Activated naive CD8-positive, alpha-beta T cell treated with anti-CD3 and anti-CD28 coated beads, Interleukin-2, amount 10 ng/mL, durations not matched to agents 7 days and 5 days (primary cell): ENCODE measurements around the gene TCAIM. TPM values are rescaled to one million over a fixed set of nuclear protein-coding genes. Genes with fewer than 3 reads are reported as not detected.
"Not testable (repeated sequence)": the region's sequence is repeated elsewhere in the genome, so short reads cannot be mapped to it uniquely, and the experiment has no call there.

ENCODE experiments used
- ATAC-seq: fragments of 150-1000 bp; cut with Tn5 transposase; one replicate; pipeline ENCODE4 v1.10.0; 2021; ENCODE audit warnings: low read depth, moderate library complexity
- POLR2A ChIA-PET: fragments of 350-600 bp; sonication (Branson Sonifier 250); formaldehyde crosslinking; loops from one replicate; lab custom pipeline; 2021; ENCODE audit warnings: antibody characterized with exemption; lab: Charles Lee
- DNase-seq: peaks from one replicate; pipeline ENCODE4 v3.0.0; 2021
- H3K27ac Mint-ChIP-seq: one replicate; pipeline ENCODE4 v1.8.0; 2022; ENCODE audit warnings: mild to moderate bottlenecking, mixed read lengths
- H3K27me3 Mint-ChIP-seq: one replicate; pipeline ENCODE4 v1.8.0; 2022; ENCODE audit warnings: mild to moderate bottlenecking, moderate library complexity, mixed read lengths
- H3K36me3 Mint-ChIP-seq: one replicate; pipeline ENCODE4 v1.8.0; 2021; ENCODE audit warnings: mild to moderate bottlenecking, mixed read lengths
- H3K4me1 Mint-ChIP-seq: one replicate; pipeline ENCODE4 v1.8.0; 2021; ENCODE audit warnings: mixed read lengths
- H3K4me3 Mint-ChIP-seq: one replicate; pipeline ENCODE4 v1.8.0; 2022; ENCODE audit warnings: mild to moderate bottlenecking, moderate library complexity, mixed read lengths
- H3K9me3 Mint-ChIP-seq: one replicate; pipeline ENCODE4 v1.8.0; 2021; ENCODE audit warnings: mixed read lengths
- total RNA-seq, 2 experiments: library from RNA; stranded (reverse); gene quantifications; one replicate each; pipeline ENCODE4 v1.2.3, GENCODE V29; 2021

Gene TCAIM
- total RNA-seq, 2 experiments from 2014 or later, result 19.4 to 20.9 TPM

- Mint-ChIP-seq H3K9me3 (no peaks in the 10 kb centered on the region), H3K36me3 (peaks cover 2% of the 10 kb centered on the region), H3K27ac (no peak overlapping the region), H3K4me1 (no peaks in the 10 kb centered on the region), H3K4me3 (no peak overlapping the region), H3K27me3 (no peaks in the 10 kb centered on the region)
- no peak for ATAC-seq
- POLR2A ChIA-PET, result no interaction called here
- no peak for DNase-seq
Observed at GRCh38 chr3:44411031-44411645, 72.6 kb downstream of the TCAIM start.

DNA sequence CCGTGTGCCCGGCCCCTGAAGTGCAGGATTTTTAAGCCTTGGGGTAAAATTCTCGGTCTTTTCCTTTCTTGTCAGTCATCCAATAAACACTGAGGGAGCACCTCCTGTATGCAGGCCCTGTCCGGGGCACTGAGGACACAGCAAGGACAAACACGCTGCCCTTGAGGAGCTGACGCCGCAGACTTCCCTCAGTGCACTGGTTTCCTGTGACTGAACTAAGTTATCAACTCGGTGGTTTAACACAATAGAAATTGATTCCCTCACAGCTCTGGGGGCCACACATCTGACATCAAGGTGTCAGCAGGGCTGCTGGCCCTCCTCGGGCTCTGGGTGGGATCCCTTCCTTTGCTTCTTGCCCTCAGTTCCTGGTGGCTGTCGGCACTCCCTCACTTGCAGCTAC is 73.8 kb downstream of the TCAIM start:
- Mint-ChIP-seq H3K27me3 (no peaks in the 10 kb centered on the region), H3K9me3 (no peaks in the 10 kb centered on the region), H3K36me3 (peaks cover 2% of the 10 kb centered on the region), H3K4me3 (no peak overlapping the region), H3K27ac (no peak overlapping the region), H3K4me1 (no peaks in the 10 kb centered on the region)
- ATAC-seq (no peak), DNase-seq (no peak)
- POLR2A ChIA-PET, result no interaction called here

DNA sequence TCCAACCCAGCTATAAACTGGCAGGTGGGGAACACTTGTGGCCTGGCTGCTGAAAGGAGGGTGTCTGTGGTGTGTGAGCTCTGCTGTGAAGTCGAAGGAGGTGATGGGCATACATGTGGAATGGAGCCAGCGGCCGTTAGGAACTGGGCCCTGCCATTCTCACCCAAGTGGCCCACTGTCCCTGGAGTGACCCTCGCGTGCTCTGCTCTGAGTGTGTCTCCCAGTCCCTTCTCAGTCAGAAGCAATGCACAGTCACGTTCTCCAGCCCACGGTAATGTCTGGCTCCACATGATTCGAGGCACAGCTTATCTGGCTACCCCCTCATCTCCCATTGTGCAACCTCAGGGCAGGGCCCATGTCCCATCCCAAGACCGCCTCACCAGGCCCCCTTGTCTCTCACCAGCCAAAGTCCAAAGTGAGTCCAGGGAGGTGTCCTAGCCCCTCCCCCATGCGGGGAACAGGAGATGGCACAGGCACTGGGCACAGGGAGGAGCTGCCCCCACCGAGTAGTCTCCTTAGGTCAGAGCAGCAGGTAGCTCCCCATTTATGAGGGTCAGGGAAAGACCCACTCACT is 76.0 kb downstream of the TCAIM start:
- ATAC-seq, result no peak
- POLR2A ChIA-PET, result no interaction called here
- H3K4me3 Mint-ChIP-seq, result no peak overlapping the region
- H3K9me3 Mint-ChIP-seq, result no peaks in the 10 kb centered on the region
- H3K4me1 Mint-ChIP-seq, result no peaks in the 10 kb centered on the region
- H3K36me3 Mint-ChIP-seq, result no peaks in the 10 kb centered on the region
- no peak for DNase-seq
- H3K27ac Mint-ChIP-seq, result no peak overlapping the region
- peaks cover 2% of the 10 kb centered on the region for H3K27me3 Mint-ChIP-seq

DNA sequence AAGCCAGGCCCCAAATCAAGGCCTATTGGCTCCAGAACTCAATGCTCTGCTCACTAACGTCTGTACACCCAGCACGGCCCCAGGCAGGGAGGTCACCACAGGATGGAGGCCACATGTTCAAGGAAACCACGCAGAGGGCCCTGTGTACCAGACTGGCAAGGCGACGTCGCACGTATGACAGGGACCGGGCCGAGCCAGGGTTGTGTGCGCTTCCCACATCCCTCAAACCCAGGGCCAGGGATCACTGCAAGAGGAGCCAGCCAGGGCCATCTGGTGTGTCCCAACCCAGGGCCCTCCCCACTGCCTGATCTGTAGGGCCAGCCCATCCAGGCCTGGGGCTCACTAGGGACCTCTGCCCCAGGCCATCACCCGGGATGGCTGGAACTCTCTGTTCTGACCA is 76.9 kb downstream of the TCAIM start:
- no peak overlapping the region for H3K27ac Mint-ChIP-seq
- H3K36me3 Mint-ChIP-seq, result no peaks in the 10 kb centered on the region
- ATAC-seq (no peak), DNase-seq (no peak)
- peaks cover 2% of the 10 kb centered on the region for H3K27me3 Mint-ChIP-seq
- no peaks in the 10 kb centered on the region for H3K9me3 Mint-ChIP-seq
- H3K4me1 Mint-ChIP-seq, result no peaks in the 10 kb centered on the region
- no peak overlapping the region for H3K4me3 Mint-ChIP-seq
- POLR2A ChIA-PET, result no interaction called here

DNA sequence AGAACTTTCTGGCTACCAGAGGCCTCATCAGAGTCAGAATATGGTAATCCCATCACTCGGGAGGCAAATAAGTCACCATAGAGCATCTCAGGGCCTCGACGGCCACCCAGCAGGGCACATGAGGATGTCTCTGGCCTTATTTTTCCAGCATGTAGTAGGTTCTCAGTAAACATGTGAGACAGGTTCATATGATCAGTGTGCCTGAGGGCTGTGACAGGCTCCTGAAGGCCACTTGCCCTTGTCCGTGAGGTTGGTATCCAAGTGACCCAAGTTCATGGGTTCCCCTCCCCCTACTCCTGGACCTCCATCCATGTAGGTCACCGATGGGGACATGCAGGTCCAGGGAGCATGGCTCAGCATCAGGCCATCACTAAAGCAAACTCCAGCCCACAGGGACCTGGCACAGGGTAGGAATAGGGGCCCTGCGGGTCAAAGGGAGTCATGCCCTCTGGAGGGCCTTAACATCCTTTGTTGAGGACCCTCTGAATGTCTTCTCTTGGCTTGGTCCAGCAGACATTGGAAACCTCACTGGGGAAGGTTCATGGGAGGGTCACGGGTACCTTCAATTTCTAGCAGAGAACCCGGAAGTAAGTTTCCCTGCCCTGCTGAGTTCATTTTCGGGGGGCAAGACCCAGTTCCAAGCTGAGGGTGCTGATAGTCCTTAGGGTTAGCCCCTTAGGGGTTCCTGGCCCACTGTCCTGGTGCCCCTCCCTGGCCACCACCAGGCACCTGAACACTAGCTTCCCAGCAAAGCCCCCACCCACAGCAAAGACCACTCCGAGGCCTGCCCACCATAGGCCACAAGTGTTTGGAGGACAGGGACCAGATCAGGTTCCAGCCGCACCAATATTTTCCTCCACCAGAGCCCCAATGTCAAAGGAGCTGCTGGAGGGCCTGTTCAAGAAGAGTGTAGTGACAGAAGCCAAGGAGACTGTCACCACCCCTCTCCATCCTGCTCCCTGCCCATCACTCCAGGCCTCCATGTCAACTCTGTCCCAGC is 77.8 kb downstream of the TCAIM start:
- H3K27me3 Mint-ChIP-seq, result peaks cover 2% of the 10 kb centered on the region
- DNase-seq (no peak), ATAC-seq (no peak)
- H3K4me1 Mint-ChIP-seq, result no peaks in the 10 kb centered on the region
- no peak overlapping the region for H3K27ac Mint-ChIP-seq
- H3K9me3 Mint-ChIP-seq, result no peaks in the 10 kb centered on the region
- POLR2A ChIA-PET, result interaction anchor here (0.6 kb wide), 1 partner anchor 15 kb away, joined by 4 read pairs; no protein-coding TSS in a partner anchor
- no peaks in the 10 kb centered on the region for H3K36me3 Mint-ChIP-seq
- no peak overlapping the region for H3K4me3 Mint-ChIP-seq

GRCh38 chr3:44418118-44418517 is 79.6 kb downstream of the TCAIM start:
- H3K36me3 Mint-ChIP-seq, H3K27ac Mint-ChIP-seq, DNase-seq, POLR2A ChIA-PET, H3K4me1 Mint-ChIP-seq, H3K9me3 Mint-ChIP-seq, ATAC-seq, H3K4me3 Mint-ChIP-seq, H3K27me3 Mint-ChIP-seq: not testable (repeated sequence)

GRCh38 chr3:44418549-44418948 is 80.0 kb downstream of the TCAIM start:
- Mint-ChIP-seq H3K4me1 (no peaks in the 10 kb centered on the region), H3K36me3 (no peaks in the 10 kb centered on the region), H3K9me3 (no peaks in the 10 kb centered on the region), H3K27ac (no peak overlapping the region), H3K4me3 (no peak overlapping the region), H3K27me3 (peaks cover 2% of the 10 kb centered on the region)
- no peak for ATAC-seq
- POLR2A ChIA-PET, result no interaction called here
- DNase-seq, result no peak

DNA sequence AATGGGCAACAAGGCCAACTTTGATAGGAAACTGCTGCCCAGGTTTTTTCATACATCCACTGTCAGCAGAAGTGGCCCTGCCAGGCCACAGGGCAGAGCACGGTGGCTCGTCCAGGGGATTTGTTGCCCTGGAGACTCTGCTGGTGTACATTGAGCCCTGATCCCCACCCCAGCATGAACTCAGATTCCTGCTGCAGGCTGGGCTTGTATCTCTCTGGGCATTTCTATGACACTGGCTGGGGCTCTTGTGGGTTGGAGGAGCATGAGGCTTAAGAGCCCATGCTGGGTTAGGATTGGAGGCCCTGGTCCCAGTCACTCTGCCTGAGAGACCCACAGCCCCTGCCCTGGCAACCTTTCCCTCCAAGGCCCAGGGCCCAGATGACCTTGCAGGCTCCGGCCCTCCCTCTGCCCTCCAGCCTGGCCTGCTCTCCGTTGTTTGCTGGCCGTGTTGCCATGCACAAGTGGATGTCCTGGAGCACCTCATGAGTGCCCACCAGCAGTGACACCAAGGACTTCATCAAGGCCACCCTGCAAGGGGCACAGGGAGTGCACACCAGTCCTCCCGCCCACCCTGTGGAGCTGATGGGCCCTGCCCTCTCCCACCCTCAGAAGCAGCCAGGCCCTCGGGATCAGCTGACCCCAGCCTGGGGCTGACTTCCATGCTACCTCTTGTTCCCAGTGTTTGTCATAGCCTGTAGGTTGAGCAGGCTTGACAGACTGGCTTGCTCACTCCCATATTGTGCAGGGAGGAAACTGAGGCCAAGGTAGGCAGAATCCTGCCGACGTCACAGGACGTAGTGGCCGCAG is 80.8 kb downstream of the TCAIM start:
- POLR2A ChIA-PET, result no interaction called here
- DNase-seq (no peak), ATAC-seq (no peak)
- Mint-ChIP-seq H3K4me3 (no peak overlapping the region), H3K27me3 (peaks cover 2% of the 10 kb centered on the region), H3K27ac (no peak overlapping the region), H3K36me3 (no peaks in the 10 kb centered on the region), H3K4me1 (no peaks in the 10 kb centered on the region), H3K9me3 (no peaks in the 10 kb centered on the region)

DNA sequence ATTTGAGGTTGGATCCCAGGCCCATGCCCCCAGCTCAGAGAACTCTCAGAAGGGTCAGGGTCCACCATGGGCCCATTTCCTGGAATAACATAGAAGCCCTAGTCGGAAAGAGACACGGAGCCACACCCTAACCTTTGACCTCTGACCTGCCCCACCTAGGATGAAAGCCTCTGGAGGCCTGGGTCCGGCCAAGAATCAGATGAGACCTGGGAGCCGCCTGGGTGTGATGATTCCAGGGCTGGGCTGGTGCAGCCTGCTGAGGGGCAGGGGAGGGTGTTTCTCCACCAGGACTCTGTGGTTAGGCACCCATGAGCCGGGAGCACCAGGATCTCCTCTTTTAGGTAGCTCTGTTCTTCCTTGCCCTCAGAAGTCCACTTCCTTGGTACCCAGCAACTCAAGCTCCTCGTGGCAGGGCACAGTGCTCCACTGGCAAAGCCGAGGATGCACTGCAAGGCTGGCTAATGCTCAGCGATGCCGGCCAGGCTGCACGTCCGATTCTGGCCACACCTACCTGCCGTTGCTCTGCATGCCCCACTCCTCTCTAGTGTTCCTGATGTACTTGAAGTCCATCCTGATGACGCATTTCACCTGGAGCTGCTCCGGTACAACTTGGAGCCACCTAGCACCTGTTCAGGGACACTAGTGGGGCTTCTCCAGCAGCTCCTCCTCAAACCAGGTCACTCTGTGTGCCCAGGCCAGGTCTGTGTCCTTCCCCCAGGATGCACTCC is 81.5 kb downstream of the TCAIM start:
- Mint-ChIP-seq H3K4me1 (no peaks in the 10 kb centered on the region), H3K4me3 (no peak overlapping the region), H3K27me3 (peaks cover 2% of the 10 kb centered on the region), H3K36me3 (no peaks in the 10 kb centered on the region), H3K9me3 (no peaks in the 10 kb centered on the region), H3K27ac (no peak overlapping the region)
- DNase-seq, result no peak
- POLR2A ChIA-PET, result no interaction called here
- no peak for ATAC-seq

GRCh38 chr3:44420676-44421075 is 82.1 kb downstream of the TCAIM start:
- ATAC-seq (no peak), DNase-seq (no peak)
- Mint-ChIP-seq H3K4me1 (no peaks in the 10 kb centered on the region), H3K4me3 (no peak overlapping the region), H3K9me3 (no peaks in the 10 kb centered on the region), H3K27ac (no peak overlapping the region), H3K27me3 (peaks cover 2% of the 10 kb centered on the region), H3K36me3 (no peaks in the 10 kb centered on the region)
- POLR2A ChIA-PET, result no interaction called here

DNA sequence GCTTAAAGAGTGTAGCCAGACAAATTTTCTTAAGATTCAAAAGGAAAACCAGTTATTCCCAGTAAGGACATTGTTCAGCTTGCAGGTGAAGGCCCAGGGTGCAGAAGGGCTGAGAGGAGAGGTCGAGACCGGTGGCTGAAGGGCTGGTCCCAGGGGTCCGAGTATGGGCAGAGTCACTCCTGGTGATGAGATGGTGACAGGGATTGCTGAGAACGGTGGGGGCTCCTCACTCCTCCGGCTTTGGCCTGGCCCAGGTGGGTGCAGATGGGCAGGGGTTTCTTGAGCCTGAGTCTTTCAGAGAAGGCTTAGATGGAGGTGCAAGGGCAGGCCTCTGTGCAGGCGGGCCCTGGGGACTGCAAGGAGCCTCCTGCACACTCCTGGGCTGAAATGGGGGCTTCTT is 82.7 kb downstream of the TCAIM start:
- Mint-ChIP-seq H3K27me3 (peaks cover 2% of the 10 kb centered on the region), H3K9me3 (no peaks in the 10 kb centered on the region), H3K4me3 (no peak overlapping the region), H3K4me1 (no peaks in the 10 kb centered on the region), H3K36me3 (no peaks in the 10 kb centered on the region), H3K27ac (no peak overlapping the region)
- POLR2A ChIA-PET, result no interaction called here
- no peak for ATAC-seq
- no peak for DNase-seq

DNA sequence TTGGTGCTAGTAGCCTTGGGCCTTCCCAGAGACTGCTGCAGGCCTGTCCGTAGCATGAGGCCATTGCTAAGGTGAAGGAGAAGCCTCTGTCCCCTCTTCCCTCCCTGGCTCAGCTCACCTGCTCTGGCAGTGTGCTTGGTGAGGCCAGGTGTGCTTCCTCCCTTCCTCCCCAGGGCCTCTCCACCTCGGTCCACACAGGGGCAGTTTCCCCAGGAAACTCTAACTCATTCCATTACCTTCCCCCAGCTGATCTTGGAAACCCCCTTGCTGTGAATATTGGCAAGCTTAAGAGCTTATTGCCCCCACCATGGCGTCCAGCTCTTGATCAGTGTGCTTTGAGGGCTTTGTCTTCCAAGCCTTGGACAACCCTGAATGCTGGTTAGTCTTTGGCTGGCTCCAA is 86.2 kb downstream of the TCAIM start:
- no peak overlapping the region for H3K27ac Mint-ChIP-seq
- H3K4me3 Mint-ChIP-seq, result no peak overlapping the region
- H3K9me3 Mint-ChIP-seq, result no peaks in the 10 kb centered on the region
- H3K27me3 Mint-ChIP-seq, result peaks cover 3% of the 10 kb centered on the region
- POLR2A ChIA-PET, result no interaction called here
- ATAC-seq, result no peak
- no peak for DNase-seq
- H3K4me1 Mint-ChIP-seq, result no peaks in the 10 kb centered on the region
- H3K36me3 Mint-ChIP-seq, result no peaks in the 10 kb centered on the region

GRCh38 chr3:44427683-44428082 is 89.1 kb downstream of the TCAIM start:
- Mint-ChIP-seq H3K36me3 (no peaks in the 10 kb centered on the region), H3K4me3 (no peak overlapping the region), H3K9me3 (no peaks in the 10 kb centered on the region), H3K27ac (no peak overlapping the region), H3K27me3 (peaks cover 3% of the 10 kb centered on the region), H3K4me1 (no peaks in the 10 kb centered on the region)
- DNase-seq (peak; percentile 2), ATAC-seq (no peak)
- POLR2A ChIA-PET, result no interaction called here
